HepG2 (cell line): Measurements from ENCODE around the gene TOB2. TPM values are rescaled to one million over a fixed set of nuclear protein-coding genes. Genes with fewer than 3 reads are reported as not detected.

Experiments used
- ATF3 ChIP-seq: sonication (generic); formaldehyde crosslinking; IDR thresholded peaks from 2 replicates; pipeline ENCODE4 v1.4.0; 2020; ENCODE audit warnings: missing genetic modification reagents
- BCL6 ChIP-seq: IDR thresholded peaks from 2 replicates; pipeline ENCODE4 v1.6.1; 2016; ENCODE audit warnings: missing genetic modification reagents, missing compliant biosample characterization
- EEA1 ChIP-seq: sonication (generic); formaldehyde crosslinking; IDR thresholded peaks from 2 replicates; pipeline ENCODE4 v1.5.1; 2020; ENCODE audit warnings: mild to moderate bottlenecking, missing genetic modification reagents, borderline replicate concordance
- GLI4 ChIP-seq: sonication (generic); formaldehyde crosslinking; IDR thresholded peaks from 2 replicates; pipeline ENCODE4 v1.5.1; 2020; ENCODE audit warnings: missing genetic modification reagents, mild to moderate bottlenecking, moderate library complexity, borderline replicate concordance
- HNRNPH1 ChIP-seq: fragments of 200-400 bp; formaldehyde crosslinking; optimal IDR thresholded peaks from 2 replicates; pipeline ENCODE3; 2017; ENCODE audit warnings: mild to moderate bottlenecking, low read depth, low read length
- HNRNPUL1 ChIP-seq: fragments of 200-400 bp; formaldehyde crosslinking; IDR thresholded peaks from 2 replicates; pipeline ENCODE4 v1.6.1; 2017; ENCODE audit warnings: low read depth, mild to moderate bottlenecking, low read length, moderate library complexity
- KMT2A ChIP-seq: sonication (generic); formaldehyde crosslinking; IDR thresholded peaks from 2 replicates; pipeline ENCODE4 v1.4.0; 2020; ENCODE audit warnings: missing genetic modification reagents
- MED1 ChIP-seq: sonication (generic); formaldehyde crosslinking; IDR thresholded peaks from 2 replicates; pipeline ENCODE4 v1.4.0; 2020; ENCODE audit warnings: missing genetic modification reagents
- NKX3-1 ChIP-seq: sonication (generic); formaldehyde crosslinking; IDR thresholded peaks from 2 replicates; pipeline ENCODE4 v1.5.0; 2020; ENCODE audit warnings: missing genetic modification reagents
- SP5 ChIP-seq: IDR thresholded peaks from 2 replicates; pipeline ENCODE4 v1.6.1; 2016; ENCODE audit warnings: low read depth, borderline replicate concordance
- TEAD2 ChIP-seq: sonication (generic); formaldehyde crosslinking; IDR thresholded peaks from 2 replicates; pipeline ENCODE4 v1.9.0; 2021; ENCODE audit warnings: missing genetic modification reagents
- ZBTB26 ChIP-seq: IDR thresholded peaks from 2 replicates; pipeline ENCODE4 v1.6.1; 2016; ENCODE audit warnings: missing compliant biosample characterization, missing genetic modification reagents, borderline replicate concordance
- ZBTB7B ChIP-seq: sonication (generic); formaldehyde crosslinking; IDR thresholded peaks from 2 replicates; pipeline ENCODE4 v1.4.0; 2020; ENCODE audit warnings: missing genetic modification reagents
- ZFP36L1 ChIP-seq: sonication (generic); formaldehyde crosslinking; IDR thresholded peaks from 2 replicates; pipeline ENCODE4 v1.8.0; 2022; ENCODE audit warnings: mild to moderate bottlenecking, missing genetic modification reagents, moderate library complexity
- ZNF20 ChIP-seq: sonication (generic); formaldehyde crosslinking; IDR thresholded peaks from 2 replicates; pipeline ENCODE4 v1.4.0; 2020; ENCODE audit warnings: mild to moderate bottlenecking, moderate library complexity, missing genetic modification reagents
- ZNF234 ChIP-seq: sonication (generic); formaldehyde crosslinking; conservative IDR thresholded peaks from 2 replicates; pipeline ENCODE4 v1.5.1; 2020; ENCODE audit warnings: mild to moderate bottlenecking, missing genetic modification reagents
- ZNF317 ChIP-seq: sonication (generic); formaldehyde crosslinking; IDR thresholded peaks from 2 replicates; pipeline ENCODE4 v1.5.0; 2020; ENCODE audit warnings: mild to moderate bottlenecking, missing genetic modification reagents
- ZNF329 ChIP-seq: sonication (generic); formaldehyde crosslinking; IDR thresholded peaks from 2 replicates; pipeline ENCODE4 v1.9.0; 2021; ENCODE audit warnings: low read depth, mild to moderate bottlenecking, missing genetic modification reagents
- ZNF33A ChIP-seq: sonication (generic); formaldehyde crosslinking; IDR thresholded peaks from 2 replicates; pipeline ENCODE4 v1.5.1; 2020; ENCODE audit warnings: missing genetic modification reagents, mild to moderate bottlenecking, moderate library complexity, borderline replicate concordance
- ZNF503 ChIP-seq: sonication (generic); formaldehyde crosslinking; IDR thresholded peaks from 2 replicates; pipeline ENCODE4 v1.4.0; 2020; ENCODE audit warnings: missing genetic modification reagents
- polyA plus RNA-seq, 8 experiments: library from polyadenylated mRNA; depleted of rRNA in 3 of 8; stranded (reverse) in 7 of 8; unstranded in 1 of 8; fragments of >200 nt; fragmentation: Illumina TruSeq in 4 of 8; extraction: Trizol in 4 of 8; gene quantifications; 2 replicates each; pipeline versions ENCODE4 v1.2.1 to v1.2.3, GENCODE V29; 2011 to 2016; ENCODE audit warnings: low read depth in 4 of 8, missing spikeins in 1 of 8, mixed read lengths in 1 of 8; ENCODE audit not compliant: insufficient read depth in 1 of 8
- total RNA-seq, 5 experiments: library from RNA; depleted of rRNA; stranded (reverse); fragments of >200 nt; fragmentation: Illumina TruSeq; extraction: Trizol; gene quantifications; 2 replicates each; pipeline ENCODE4 v1.2.3, GENCODE V29; 2016; ENCODE audit warnings: low read depth in 1 of 5
- TF ChIP-seq, protein P1 (sequence below): sonication (generic); formaldehyde crosslinking; IDR thresholded peaks from 2 replicates; pipeline ENCODE4 v1.4.0; 2020; ENCODE audit warnings: low read depth, missing genetic modification reagents
- TF ChIP-seq, protein P2 (sequence below): fragments of 450-650 bp; IDR thresholded peaks from 2 replicates; pipeline ENCODE4 v1.6.1; 2017

Gene TOB2
- total and polyA plus RNA-seq, 2 of the 13 experiments (the other 11 are each of a cell fraction or from before 2014, with no cell fraction given): 12.2 to 13.7 TPM

- TF ChIP-seq, protein P1, sequence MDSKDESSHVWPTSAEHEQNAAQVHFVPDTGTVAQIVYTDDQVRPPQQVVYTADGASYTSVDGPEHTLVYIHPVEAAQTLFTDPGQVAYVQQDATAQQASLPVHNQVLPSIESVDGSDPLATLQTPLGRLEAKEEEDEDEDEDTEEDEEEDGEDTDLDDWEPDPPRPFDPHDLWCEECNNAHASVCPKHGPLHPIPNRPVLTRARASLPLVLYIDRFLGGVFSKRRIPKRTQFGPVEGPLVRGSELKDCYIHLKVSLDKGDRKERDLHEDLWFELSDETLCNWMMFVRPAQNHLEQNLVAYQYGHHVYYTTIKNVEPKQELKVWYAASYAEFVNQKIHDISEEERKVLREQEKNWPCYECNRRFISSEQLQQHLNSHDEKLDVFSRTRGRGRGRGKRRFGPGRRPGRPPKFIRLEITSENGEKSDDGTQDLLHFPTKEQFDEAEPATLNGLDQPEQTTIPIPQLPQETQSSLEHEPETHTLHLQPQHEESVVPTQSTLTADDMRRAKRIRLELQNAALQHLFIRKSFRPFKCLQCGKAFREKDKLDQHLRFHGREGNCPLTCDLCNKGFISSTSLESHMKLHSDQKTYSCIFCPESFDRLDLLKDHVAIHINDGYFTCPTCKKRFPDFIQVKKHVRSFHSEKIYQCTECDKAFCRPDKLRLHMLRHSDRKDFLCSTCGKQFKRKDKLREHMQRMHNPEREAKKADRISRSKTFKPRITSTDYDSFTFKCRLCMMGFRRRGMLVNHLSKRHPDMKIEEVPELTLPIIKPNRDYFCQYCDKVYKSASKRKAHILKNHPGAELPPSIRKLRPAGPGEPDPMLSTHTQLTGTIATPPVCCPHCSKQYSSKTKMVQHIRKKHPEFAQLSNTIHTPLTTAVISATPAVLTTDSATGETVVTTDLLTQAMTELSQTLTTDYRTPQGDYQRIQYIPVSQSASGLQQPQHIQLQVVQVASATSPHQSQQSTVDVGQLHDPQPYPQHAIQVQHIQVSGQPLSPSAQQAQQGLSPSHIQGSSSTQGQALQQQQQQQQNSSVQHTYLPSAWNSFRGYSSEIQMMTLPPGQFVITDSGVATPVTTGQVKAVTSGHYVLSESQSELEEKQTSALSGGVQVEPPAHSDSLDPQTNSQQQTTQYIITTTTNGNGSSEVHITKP (CRISPR knock-in tag): no peak
- TF ChIP-seq ZNF234 (CRISPR knock-in tag) (no peak), KMT2A (CRISPR knock-in tag) (no peak; the same call in 1 of the 2 replicates), ATF3 (CRISPR knock-in tag) (no peak), TEAD2 (no peak), ZNF33A (CRISPR knock-in tag) (no peak), ZBTB7B (CRISPR knock-in tag) (peak; percentile 68), ZFP36L1 (CRISPR knock-in tag) (no peak), EEA1 (CRISPR knock-in tag) (0 out of 2 replicates have a peak, but pooled peaks have one; percentile 35), BCL6 (peak; percentile 64), GLI4 (CRISPR knock-in tag) (peak; percentile 65; the same call in 1 of the 2 replicates), HNRNPH1 (peak; percentile 31), NKX3-1 (CRISPR knock-in tag) (no peak), ZNF20 (CRISPR knock-in tag) (no peak), ZNF317 (CRISPR knock-in tag) (no peak), ZNF329 (CRISPR knock-in tag) (no peak), MED1 (CRISPR knock-in tag) (peak; percentile 91), ZBTB26 (CRISPR knock-in tag) (no peak), SP5 (CRISPR knock-in tag) (peak; percentile 80), ZNF503 (CRISPR knock-in tag) (no peak; the same call in 1 of the 2 replicates), HNRNPUL1 (no peak)
- TF ChIP-seq, protein P2, sequence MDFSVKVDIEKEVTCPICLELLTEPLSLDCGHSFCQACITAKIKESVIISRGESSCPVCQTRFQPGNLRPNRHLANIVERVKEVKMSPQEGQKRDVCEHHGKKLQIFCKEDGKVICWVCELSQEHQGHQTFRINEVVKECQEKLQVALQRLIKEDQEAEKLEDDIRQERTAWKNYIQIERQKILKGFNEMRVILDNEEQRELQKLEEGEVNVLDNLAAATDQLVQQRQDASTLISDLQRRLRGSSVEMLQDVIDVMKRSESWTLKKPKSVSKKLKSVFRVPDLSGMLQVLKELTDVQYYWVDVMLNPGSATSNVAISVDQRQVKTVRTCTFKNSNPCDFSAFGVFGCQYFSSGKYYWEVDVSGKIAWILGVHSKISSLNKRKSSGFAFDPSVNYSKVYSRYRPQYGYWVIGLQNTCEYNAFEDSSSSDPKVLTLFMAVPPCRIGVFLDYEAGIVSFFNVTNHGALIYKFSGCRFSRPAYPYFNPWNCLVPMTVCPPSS: no peak
Observed at GRCh38 chr22:41397143-41397811, 49.3 kb downstream of the TOB2 start (continued).
